Measurements from ENCODE around the gene MED13L.
"Not testable (repeated sequence)": the region's sequence is repeated elsewhere in the genome, so short reads cannot be mapped to it uniquely, and the experiment has no call there.

The MED13L gene

GRCh38 chr12:116046039-116046438, 231.5 kb downstream of the MED13L start:
- no peak for DNase-seq

- DNase-seq = no peak
Observed at GRCh38 chr12:116045150-116045549, 232.3 kb downstream of the MED13L start.

GRCh38 chr12:116043659-116044535, 233.6 kb downstream of the MED13L start:
- DNase-seq = no peak

GRCh38 chr12:116040402-116040801, 237.1 kb downstream of the MED13L start:
- DNase-seq = no peak

GRCh38 chr12:116039081-116039480, 238.4 kb downstream of the MED13L start:
- no peak for DNase-seq

- DNase-seq = no peak
Observed at GRCh38 chr12:116037941-116038837, 239.3 kb downstream of the MED13L start.

GRCh38 chr12:116033765-116034164, 243.7 kb downstream of the MED13L start:
- no peak for DNase-seq

GRCh38 chr12:116031624-116032023, 245.9 kb downstream of the MED13L start:
- not testable (repeated sequence) for DNase-seq

- DNase-seq = no peak
Observed at GRCh38 chr12:116028619-116029018, 248.9 kb downstream of the MED13L start.

GRCh38 chr12:116027551-116027821, 250.0 kb downstream of the MED13L start:
- DNase-seq = no peak

- no peak for DNase-seq
Observed at GRCh38 chr12:116026768-116027550, 250.5 kb downstream of the MED13L start.

GRCh38 chr12:116026346-116026745, 251.1 kb downstream of the MED13L start:
- no peak for DNase-seq

- DNase-seq = no peak
Observed at GRCh38 chr12:116024769-116025168, 252.7 kb downstream of the MED13L start.

GRCh38 chr12:116019415-116019814, 258.1 kb downstream of the MED13L start:
- no peak for DNase-seq

GRCh38 chr12:116018282-116018681, 259.2 kb downstream of the MED13L start:
- DNase-seq = no peak

- DNase-seq = no peak
Observed at GRCh38 chr12:116015525-116015924, 262.0 kb downstream of the MED13L start.

- no peak for DNase-seq
Observed at GRCh38 chr12:116012757-116013156, 264.7 kb downstream of the MED13L start.

GRCh38 chr12:116011217-116011616, 266.3 kb downstream of the MED13L start:
- DNase-seq = no peak

GRCh38 chr12:116010467-116010866, 267.0 kb downstream of the MED13L start:
- no peak for DNase-seq

- no peak for DNase-seq
Observed at GRCh38 chr12:116009805-116010204, 267.7 kb downstream of the MED13L start.

GRCh38 chr12:116006141-116006540, 271.4 kb downstream of the MED13L start:
- no peak for DNase-seq

- DNase-seq = no peak
Observed at GRCh38 chr12:116002890-116003536, 274.5 kb downstream of the MED13L start.

- no peak for DNase-seq
Observed at GRCh38 chr12:116000252-116000651, 277.2 kb downstream of the MED13L start.
